Measurements from ENCODE around the gene STS.

The STS gene

DNA sequence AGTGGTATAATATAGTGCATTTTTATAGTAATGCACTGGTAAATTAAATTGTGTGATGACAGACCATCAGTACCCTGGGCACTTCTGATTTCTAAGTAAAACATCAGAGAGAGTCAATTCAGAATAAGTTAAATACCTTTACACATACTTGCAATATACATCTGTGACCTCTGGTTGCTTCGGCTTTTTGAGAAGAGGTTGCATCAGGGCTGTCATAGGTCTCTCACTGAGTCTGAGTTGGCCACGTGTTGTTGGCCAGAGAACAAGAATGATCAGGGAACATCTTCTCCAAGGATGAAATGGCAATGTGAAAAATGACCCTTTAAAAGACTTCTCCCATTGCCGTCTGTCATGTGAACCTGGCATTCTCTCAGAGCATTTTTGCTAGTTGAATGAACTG lies 37.3 kb downstream of the STS start:
- DNase-seq: no peak

DNA sequence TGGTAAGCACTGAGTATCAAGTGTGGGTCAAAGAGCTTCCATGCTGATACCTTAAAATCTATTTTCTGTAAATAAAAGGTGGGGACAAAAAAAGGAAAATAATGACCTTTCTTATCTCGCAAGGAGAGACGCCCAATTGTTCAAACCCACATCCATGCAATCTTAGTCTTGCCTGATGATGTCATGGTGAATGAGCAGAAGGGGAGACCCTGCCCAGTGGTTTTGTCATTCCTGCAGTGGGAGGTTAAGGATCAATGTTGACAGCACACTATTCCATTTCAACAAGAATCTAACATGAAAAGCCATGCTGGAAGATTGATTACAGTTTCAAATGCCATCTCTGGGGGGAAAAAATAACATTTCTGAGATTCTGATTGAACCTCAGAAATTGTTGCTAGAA lies 41.2 kb downstream of the STS start:
- no peak for DNase-seq

DNA sequence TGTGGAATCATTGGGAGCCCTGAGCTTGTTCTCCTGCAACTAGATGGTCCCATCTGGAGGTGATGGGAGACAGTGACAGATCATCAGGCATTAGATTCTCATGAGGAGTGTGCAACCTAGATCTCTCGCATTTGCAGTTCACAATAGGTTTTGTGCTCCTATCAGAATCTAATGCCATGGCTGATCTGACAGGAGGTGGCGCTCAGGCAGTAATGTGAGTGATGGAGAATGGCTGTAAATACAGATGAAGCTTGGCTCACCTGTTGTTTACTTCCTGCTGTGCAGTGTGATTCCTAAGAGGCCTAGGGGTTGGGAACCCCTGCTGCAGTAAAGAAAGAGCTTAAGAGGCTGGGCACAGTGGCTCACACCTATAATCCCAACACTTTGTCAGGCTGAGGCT lies 42.6 kb downstream of the STS start:
- DNase-seq: no peak

DNA sequence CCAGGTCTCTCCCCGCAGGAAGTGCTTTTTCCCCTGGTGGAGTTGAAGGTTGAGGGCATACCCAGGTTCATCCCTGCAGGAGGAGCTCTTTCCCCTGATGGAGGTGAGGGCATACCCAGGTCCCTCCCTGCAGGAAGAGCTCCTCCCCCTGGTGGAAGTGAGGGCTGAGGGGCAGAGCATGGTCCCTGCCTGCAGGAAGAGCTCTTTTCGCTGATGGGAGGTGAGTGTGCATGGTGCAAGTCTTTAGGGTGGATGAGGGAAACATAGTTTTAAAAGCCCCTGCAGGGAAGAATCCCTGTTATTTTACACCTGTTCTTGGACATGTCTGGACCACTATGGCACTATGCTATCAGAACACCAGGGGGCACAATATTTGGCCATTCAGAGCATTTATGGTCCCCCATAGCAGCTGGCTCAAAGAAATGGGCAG lies 44.2 kb downstream of the STS start:
- DNase-seq: no peak

DNA sequence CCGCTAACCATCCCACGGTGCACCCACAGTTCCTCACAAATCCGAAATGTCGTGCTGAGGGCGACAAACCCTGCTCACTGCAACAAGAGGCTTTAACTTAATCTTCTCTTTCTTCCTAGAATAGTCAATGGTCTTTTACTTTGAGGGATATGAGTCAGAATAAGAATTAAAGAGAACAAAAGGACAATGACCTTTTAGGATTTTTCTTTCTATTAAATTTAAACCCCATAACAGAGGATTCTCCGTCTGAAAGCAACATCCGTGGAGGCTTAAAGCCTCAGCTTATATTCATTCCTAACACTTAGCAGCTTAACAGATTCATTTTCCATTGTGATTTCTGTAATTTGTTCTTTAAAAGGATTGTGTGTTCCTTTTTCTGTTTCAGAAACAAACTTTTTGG lies 45.4 kb downstream of the STS start:
- DNase-seq: no peak

DNA sequence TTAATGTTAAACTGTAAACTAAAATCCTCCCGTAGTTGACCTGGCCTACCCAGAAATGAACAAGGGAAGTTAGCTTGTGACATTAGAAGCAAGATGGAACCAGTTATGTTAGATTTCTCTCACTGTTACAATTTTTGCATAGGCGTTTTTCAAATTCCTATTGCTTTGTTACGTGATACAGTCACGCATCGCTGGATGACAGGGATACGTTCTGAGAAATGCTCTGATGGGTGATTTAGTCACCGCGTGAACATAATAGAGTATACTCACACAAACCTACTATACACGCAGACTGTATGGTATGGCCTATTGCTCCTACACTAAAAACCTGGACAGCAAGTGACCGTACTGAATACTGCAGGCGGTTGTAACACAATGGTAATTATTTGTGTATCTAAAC lies 47.1 kb downstream of the STS start:
- no peak for DNase-seq
